CD4-positive, alpha-beta T cell treated with Interleukin-10 for 1 hour (primary cell): ENCODE data around the gene FABP6.

ENCODE experiments used
- DNase-seq: peaks from one replicate; pipeline ENCODE4 v3.0.0-alpha.2; 2020

Gene FABP6

DNA sequence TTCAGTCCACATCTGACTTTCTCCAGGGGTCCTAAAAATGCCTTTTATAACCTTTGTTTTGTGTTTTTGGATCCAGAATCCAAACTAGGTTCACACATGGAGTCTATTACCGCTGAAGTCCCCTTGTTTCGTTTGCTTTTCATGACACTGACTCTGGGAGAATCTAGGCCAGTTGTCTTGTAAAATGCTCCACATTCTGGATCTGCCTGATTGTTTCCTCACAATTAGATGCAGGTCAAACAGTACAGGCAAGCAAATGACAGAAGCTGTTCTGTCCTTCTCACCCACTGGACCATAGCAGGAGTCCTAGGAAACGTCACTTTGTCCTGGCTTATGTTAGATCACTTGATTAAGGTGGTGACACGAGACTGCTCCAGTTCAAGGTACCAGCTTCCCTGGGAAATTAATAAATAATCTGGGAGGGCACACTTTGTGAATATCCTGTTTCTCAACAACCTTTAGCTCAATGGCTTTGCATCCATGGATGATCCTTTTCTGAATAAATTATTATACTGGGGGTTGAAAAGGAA, 34.1 kb downstream of the FABP6 start:
- no peak for DNase-seq

DNA sequence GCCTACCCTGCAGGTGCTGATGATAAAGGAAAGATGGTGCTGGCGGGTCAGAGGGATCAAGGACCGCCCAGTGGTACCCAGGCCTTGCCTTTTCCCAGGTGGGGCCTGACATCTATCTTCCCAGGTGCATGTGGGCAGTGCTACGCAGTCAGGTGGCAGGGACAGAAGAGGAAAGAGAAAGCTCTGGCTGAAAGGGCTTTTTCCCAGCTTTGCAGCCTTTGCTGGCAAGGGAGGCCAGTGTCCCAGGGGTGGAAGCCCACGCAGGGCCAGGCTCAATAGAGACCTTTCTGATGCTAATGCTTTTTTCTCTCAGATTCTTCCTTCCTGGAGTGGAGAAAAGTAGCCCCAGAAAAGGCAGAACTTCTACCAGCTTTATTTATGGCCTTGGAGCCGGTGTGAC, 36.7 kb downstream of the FABP6 start:
- no peak for DNase-seq

DNA sequence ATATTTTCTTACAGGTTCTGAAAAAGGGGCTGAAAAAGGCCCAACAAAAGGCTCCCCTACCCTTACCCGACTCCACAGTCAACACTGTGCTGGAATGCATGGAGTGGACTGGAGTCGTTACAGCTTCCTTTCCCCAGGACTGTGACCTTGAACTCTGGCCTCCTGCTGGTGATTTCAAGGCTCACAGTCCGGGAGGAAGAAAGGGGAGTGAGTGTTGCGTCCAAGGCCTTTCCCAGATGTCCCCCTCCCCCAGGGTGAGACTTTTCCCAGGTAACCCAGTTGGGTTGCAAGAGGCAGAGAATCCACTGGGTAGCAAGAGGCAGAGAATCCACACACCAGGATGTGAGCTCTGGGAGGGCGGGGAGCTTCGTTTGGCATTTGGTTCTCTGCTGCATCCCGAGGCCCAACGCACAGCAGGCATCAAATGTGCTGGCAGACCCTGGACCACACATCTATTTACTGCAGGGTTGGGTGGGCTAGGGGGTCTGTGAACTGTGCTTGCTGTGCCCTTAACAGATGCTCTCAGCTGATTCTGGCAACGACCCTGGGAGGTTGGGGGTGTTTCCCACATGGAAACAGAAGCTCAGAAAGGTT, 37.5 kb downstream of the FABP6 start:
- no peak for DNase-seq

DNA sequence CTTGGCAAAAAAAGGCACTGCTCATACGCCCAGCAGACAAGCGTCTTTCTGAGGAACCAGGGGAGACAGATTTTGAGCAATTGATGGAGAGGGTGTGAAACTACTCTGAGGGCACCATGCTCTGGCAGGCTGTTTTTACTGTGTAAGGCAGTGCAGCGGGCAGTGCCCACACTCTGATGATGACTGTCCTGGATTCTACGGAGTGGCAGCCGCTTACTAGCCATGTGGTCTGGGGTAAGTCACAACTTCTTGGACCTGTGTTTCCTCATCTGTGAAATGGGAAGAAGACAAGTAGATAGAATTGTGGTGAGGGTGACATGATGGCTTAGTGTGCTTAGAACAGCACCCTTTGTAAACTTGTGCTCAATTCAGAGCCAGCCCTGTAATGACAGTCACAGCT, 38.8 kb downstream of the FABP6 start:
- no peak for DNase-seq

DNA sequence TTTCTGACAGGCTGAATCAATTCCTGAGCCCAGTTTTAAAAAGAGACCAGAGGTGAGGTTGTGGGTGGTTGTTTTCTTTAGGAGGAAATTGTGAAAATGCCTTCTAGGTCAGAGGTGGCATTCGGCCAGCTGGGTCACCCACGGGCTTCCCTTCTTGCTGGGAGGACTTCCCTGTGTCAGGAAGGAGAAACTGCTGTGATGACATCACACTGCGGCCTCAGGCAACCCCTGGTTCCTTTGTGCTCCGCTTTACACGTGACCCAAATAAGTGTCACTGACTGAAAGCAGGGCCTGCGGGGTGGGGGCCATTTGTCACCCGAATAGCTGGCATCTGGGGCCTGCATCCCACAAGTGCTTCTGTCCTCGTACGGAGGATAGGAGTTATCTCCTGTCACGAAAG, 39.7 kb downstream of the FABP6 start:
- peak; percentile 24 for DNase-seq

DNA sequence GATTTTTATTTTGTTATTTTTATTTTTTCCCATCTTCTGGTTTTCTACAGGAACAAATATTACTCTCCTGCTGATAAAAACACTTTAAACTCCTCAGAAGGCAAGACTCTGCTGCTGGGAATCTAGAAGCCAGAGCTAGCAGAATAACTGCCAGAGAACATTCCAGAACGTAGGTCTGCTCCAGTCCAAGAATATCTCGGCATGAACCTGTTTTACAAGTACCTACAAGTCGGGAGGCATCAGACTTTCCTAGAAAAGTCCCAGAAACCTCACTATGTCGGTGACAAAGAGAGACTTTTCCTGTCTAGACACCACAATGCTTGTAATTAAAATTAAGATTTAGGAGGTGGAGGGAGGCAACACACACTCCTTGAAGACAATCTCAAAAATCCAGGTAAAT, 41.4 kb downstream of the FABP6 start:
- no peak for DNase-seq

DNA sequence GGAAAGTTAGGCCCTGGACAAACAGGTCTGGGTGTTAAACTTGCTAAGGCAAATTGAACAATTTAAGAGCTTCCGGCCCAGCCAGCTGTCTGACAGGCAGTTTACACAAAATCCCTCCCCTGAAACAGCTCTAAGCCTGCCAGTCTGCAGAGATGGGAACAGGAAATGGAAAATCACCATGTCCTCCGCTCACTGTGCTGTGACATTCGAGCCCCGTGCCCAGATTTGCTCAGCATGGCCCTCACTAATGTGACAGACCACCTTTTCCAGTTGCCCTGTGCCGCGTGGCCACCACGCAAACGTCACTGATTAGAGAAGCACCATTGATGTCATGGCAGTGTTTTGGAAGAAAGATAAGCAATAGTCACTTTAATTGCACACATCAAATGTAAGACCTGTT, 42.1 kb downstream of the FABP6 start:
- DNase-seq, result no peak

DNA sequence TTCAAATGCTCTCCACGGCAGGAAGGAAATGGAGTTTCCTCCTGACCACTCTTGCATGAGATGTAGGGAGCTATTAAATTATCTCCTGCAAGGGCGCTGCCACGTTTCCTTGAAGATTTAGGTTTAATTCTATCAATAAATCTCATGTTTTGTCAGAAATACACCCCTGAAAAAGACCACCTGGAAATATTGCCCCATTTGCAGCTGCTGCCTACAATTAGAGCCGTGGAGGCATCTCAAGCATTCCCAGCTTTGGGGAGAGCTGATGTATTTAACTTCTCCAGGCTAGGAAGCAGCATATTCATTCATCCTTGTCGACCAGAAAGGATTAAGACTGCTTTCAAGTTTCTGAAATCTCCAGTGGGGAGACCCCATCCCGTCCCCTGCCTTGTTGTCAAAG, 42.5 kb downstream of the FABP6 start:
- DNase-seq, result no peak

DNA sequence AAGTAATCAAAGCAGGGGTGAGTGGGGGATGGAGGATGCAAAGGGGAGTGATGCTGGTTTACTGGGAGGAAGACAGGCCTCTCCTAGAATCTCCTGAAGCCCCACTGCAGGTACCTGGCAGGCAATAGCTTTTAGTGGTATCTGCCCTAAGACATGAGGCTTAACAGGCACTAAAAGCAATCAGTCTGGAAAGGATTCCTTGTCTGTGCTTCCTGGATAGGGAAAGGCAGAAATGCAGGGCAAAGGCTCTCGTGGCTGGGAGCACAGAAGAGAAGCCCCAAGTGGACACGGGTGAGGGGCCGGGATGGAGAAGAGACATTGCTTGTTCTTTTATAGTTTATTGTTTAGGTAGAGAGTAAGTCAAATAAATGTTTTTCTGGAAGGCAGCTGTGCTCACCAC, 43.0 kb downstream of the FABP6 start:
- no peak for DNase-seq

DNA sequence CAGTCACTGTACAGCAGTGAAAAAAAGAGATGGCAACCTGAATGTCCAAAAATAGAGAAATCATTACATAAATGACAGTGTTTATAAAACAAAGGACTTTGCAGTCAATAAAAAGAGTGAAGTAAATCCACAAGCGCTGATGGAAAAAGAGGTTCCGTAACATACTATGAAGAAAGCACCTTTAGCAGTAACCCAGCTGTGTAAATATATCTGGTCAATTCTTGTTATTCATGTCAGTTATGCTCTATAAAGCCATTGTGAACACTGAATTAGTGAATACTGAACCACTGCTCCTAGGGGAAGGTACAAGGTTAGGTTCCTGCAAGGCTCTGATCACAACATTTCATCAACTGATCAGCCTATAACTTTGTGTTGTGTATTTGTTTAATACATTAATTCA, 43.6 kb downstream of the FABP6 start:
- DNase-seq, result no peak

DNA sequence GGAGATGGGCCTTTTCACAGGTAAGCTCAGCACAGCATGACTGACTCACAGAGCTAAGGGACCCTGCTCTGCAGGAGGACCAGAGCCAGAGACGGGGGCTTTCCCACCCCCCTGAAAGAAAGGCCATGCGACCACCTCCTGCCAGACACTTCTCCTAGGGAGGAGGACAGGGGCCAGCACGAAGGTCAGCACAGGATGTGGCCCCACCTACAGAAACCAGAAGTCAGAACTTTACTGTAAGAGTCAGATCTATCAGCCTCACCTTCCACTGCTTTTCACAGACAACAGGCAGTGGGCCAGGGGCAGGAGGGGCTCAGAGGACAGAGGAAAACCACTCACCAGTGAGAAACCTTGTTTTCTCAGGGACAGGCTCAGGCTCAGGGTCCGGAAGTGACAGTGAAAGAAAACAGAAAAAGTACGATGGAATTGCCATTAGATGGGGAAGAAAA, 45.2 kb downstream of the FABP6 start:
- DNase-seq, result no peak

DNA sequence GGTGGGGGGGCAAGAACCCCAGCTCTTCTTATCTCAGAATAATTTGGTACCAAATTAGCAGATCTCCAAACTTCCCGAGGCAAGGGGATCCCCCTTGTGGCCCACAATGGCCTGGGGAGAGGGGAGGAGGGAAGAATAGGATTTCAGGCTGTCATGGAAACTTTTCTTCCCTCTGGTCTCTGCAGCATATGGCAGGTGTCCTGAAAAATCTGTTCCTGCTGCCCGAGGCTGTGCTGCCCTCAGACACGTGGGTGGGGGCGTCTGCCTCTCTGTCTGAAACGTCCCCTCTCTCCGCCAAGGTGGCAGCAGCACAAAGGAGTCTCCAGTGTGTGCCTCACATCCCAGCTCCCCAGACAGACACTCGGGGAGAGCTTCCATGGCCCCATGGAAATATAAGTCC, 49.0 kb downstream of the FABP6 start:
- no peak for DNase-seq

DNA sequence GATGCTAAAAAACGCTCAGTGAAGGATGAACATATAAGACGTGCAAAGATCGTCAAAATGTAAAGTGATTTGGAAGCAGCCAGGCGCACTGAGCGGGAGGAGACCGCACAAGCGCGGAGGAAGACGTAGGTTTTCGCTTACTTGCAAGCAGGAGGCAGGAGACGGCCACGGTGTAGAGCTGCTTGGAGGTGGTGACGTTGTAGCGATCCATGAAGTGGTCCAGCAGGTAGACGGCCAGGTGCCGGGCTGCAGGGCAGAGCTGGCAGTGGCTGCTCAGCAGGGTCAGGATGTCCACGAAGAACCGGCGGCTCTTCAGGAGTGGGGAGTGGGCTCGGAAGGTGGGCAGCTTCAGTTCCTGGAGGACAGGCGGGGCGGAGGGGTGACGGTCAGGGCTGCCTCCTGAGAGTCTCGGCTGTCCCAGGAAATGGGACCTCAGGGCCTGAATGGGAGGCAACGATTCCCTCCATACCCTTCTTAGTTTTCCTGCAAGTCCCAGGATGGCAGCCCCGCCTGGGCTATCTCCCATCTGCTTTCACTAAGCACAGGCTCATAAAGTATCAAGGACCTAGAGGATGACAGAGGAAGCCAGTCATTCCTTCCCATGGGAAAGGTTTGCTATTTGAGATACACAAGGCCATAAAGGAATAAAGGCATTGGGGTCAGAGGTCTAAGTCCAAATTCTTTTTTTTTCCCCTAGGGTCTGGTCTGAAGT, 51.2 kb downstream of the FABP6 start:
- DNase-seq, result no peak

DNA sequence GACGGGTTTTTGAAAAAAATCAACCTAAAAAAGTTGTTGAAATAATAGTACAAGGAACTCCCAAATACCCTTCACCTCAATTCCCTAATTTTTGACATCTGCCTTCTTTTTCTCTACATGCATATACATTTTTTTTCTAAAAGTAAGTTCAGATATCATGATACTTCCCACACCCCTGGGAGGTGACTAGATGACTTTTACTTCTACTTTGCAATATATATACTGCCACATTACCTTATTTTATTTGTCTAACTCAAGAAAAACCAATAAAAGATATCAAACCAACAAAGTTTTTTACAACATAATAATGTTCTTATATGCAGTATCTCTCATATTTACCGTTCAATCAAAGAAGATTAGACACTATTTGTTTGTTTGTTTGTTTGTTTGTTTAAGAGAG, 52.0 kb downstream of the FABP6 start:
- DNase-seq, result no peak

DNA sequence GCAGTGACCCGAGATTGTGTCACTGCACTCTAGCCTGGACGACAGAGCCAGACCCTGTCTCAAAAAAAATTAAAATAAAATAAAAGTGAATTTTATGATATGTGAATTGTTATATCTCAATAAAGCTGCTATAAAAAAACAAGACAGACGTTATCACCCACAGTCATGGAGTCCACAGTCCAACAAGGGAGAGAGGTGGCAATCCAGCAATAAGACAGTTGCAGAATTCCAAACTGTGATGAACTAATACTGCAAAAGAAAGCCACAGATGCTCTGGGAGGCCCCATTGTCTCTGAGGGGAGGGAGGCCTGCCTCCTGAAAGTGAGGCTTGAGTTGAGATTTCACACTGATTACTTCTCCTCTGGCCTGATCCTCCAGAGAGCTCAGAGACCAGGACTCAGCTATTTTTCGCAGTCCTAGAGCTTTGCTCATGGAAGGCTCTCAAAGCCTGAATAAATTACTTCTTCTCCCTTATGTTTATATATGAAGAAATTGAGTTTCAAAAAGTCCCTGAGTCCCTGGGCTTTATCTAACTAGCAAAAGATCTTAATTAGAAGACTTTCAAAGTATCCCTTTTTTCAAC, 55.1 kb downstream of the FABP6 start:
- no peak for DNase-seq

DNA sequence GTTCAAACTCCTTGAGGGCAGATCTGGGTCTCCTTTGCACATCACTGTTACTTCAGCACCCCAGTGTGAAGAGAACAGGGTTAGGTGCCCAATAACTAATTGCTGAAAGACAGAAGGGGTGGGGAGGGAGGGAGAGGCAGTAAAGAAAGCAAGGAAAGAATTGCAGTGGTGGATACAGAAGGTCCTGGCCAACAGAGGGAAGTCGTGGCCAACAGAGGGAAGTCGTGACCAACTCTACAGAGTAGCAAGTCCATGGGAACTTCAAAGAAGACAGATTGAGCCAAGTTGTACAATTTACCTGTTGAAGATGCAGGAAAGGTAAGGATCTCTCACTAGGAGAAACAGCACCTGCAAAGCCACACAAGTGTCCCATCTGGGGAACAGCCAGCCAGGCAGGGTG, 56.0 kb downstream of the FABP6 start:
- DNase-seq, result no peak

DNA sequence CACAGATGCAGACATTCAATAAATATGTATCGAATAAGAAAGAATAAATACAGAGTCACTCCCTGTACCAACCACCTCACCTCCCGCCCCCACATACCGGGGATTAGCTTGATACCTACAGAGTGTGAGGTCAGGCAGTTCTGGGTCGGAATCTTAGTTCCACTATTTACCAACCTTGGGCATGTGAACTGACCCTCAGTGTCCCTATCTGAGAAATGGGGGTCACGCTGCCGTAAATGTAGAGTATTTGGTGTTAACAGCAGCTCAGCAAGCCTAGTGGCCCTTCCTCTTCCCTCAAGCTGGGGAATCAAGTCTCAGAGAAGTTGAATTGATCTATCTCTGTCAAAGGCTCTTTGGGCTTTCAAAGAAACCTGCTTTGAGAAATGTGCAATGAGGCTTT, 57.6 kb downstream of the FABP6 start:
- no peak for DNase-seq

DNA sequence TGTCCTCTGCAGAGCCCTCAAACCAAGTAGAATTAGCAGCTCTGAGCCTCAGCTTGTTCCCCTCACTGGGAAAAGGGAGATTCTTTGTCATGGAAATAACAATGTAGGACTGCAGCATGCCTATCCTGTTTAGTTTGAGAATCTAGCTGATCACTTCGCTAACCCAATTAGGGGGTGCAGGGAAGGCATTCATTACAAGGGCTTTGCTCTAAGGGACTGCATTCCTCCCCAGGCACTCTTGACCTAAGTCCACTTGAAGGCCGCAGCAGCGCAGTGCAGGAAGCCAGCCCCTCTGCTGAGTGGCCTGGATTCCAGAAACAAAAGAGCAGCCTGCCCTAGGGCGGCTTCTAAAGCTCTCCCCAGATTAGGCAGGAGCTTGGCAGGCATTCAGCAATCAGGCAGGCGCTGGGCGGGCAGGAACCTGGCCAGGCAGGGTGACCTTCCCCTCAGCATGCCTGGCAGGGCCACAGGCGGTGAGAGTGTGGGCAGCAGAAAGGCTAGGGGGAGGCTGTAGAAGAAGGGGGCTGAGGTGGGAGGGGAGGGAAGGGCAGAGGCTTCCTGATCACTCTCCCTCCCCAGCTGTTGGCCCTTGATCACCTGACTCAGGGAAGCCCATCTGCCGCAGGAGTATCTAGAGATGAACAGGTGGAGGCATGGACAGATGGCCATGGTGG, 58.2 kb downstream of the FABP6 start:
- no peak for DNase-seq
